Lung (tissue), 12 donors: ENCODE data around the gene TIMM50. TPM values are rescaled to one million over a fixed set of nuclear protein-coding genes. Genes with fewer than 3 reads are reported as not detected.

Experiments used
- ATAC-seq: fragments of 200-7000 bp; cut with Tn5 transposase; one replicate; pipeline ENCODE4 v1.9.1; 2020; ENCODE audit warnings: moderate number of reproducible peaks; ENCODE audit not compliant: insufficient read depth, low FRiP score
- DNase-seq, 3 donors: peaks; one replicate each; pipeline ENCODE4 v3.0.0-alpha.2; 2013 to 2017
- H3K27ac ChIP-seq, 2 donors: one replicate each; pipeline ENCODE4 v1.5.1; 2013; ENCODE audit warnings: mild to moderate bottlenecking in 2 of 2, moderate library complexity in 2 of 2, control low read depth in 1 of 2, inconsistent platforms in 1 of 2, low read depth in 1 of 2, low read length in 1 of 2
- H3K27me3 ChIP-seq, 3 donors: one replicate each; pipeline ENCODE4 v1.5.1; 2013; ENCODE audit warnings: low read length in 2 of 3; ENCODE audit not compliant: control insufficient read depth in 3 of 3, insufficient read depth in 3 of 3
- H3K36me3 ChIP-seq, 4 donors: one replicate each; pipeline ENCODE4 v1.5.1; 2013; ENCODE audit warnings: low read length in 4 of 4, mild to moderate bottlenecking in 1 of 4, moderate library complexity in 1 of 4; ENCODE audit not compliant: control insufficient read depth in 4 of 4, insufficient read depth in 4 of 4
- H3K4me1 ChIP-seq, 5 donors: one replicate each; pipeline ENCODE4 v1.5.1; 2013; ENCODE audit warnings: low read length in 5 of 5, mild to moderate bottlenecking in 2 of 5, moderate library complexity in 1 of 5; ENCODE audit not compliant: control insufficient read depth in 5 of 5, insufficient read depth in 5 of 5
- H3K4me3 ChIP-seq: one replicate; pipeline ENCODE4 v1.5.1; 2013; ENCODE audit warnings: mild to moderate bottlenecking, control low read depth, moderate library complexity
- H3K9ac ChIP-seq, 2 donors: one replicate each; pipeline ENCODE4 v1.5.1; 2013; ENCODE audit warnings: low read length in 2 of 2, control low read depth in 1 of 2; ENCODE audit not compliant: insufficient read depth in 1 of 2
- H3K9me3 ChIP-seq, 4 donors: one replicate each; pipeline ENCODE4 v1.5.1; 2013; ENCODE audit warnings: low read length in 3 of 4, mild to moderate bottlenecking in 1 of 4, moderate library complexity in 1 of 4; ENCODE audit not compliant: control insufficient read depth in 4 of 4, insufficient read depth in 3 of 4
- CTCF ChIP-seq: IDR thresholded peaks from 2 replicates; pipeline ENCODE4 v1.5.1; 2012; ENCODE audit warnings: mild to moderate bottlenecking; ENCODE audit errors: control extremely low read depth, extremely low read depth
- WGBS, 2 donors: extraction: QIAGEN DNeasy Blood & Tissue Kit; methylation state at CpG; one replicate each; pipeline ENCODE4 v1.1.7; 2013; 5-methylcytosine and 5-hydroxymethylcytosine counted together
- polyA plus RNA-seq, 2 donors: library from polyadenylated mRNA; stranded (reverse); fragments of 200-250 nt; gene quantifications; one replicate each; pipeline ENCODE4 v1.2.1, GENCODE V29; 2013
- total RNA-seq, 2 donors: library from RNA; depleted of rRNA in 1 of 2; stranded (reverse); fragments of >200 nt in 1 of 2; gene quantifications; one replicate each; pipeline ENCODE4 v1.2.1, GENCODE V29; 2014 to 2021
- donor health status: control.
- donor health status: control.
- donor health status: Bipolar disorder and iron deficiency.
- donor health status: healthy.
- donor health status: DM: yes; HTN: yes; CAD: no.

TIMM50 gene
- total and polyA plus RNA-seq, 4 donors, result 47.5 to 67.4 (median 53.7) TPM

- H3K4me1 ChIP-seq, result peaks cover 0 to 18% (median 3%) of the 10 kb centered on the region in 5 donors
- H3K9me3 ChIP-seq, result no peaks in the 10 kb centered on the region
- peak overlapping the region; percentile 96 to 98 for H3K27ac ChIP-seq
- ATAC-seq, result no peak
- no peaks in the 10 kb centered on the region for H3K27me3 ChIP-seq
- H3K9ac ChIP-seq, result peak overlapping the region; percentile 69 to 93
- WGBS, 2 donors, result 2 to 5% methylated on average over 10 of the region's 10 CpGs
- H3K4me3 ChIP-seq, result peak overlapping the region; percentile 74
- DNase-seq, result peak in 1 of 3 donors; percentile 26
- TF ChIP-seq CTCF, result no peak
- H3K36me3 ChIP-seq, result no peaks in the 10 kb centered on the region
These were observed 58.5 kb downstream of the TIMM50 start for GRCh38 chr19:39539165-39539517.

GRCh38 chr19:39539518-39540332 is 59.1 kb downstream of the TIMM50 start, which contains the start of gene EID2:
TSS of gene EID2 (minus strand) at chr19:39540161. CDS start at chr19:39540079, 82 bp downstream.
- Histone ChIP-seq H3K4me1 (peaks cover 0 to 19% (median 3%) of the 10 kb centered on the region in 5 donors), H3K27ac (peak within 1 kb of the TSS; percentile 96 to 98), H3K9me3 (no peaks in the 10 kb centered on the region), H3K9ac (peak within 1 kb of the TSS; percentile 70 to 93), H3K36me3 (no peaks in the 10 kb centered on the region), H3K4me3 (peak within 1 kb of the TSS; percentile 74), H3K27me3 (no peaks in the 10 kb centered on the region)
- TF ChIP-seq CTCF, result peak; percentile 80
- DNase-seq, result peak; percentile 95 to 97 (median 96)
- WGBS, 2 donors, result 0 to 1% methylated on average over 79 to 84 of the region's 84 CpGs
- ATAC-seq, result peak; percentile 98

- peak overlapping the region in 1 of 2 donors; percentile 96 for H3K27ac ChIP-seq
- no peaks in the 10 kb centered on the region for H3K36me3 ChIP-seq
- ATAC-seq, result no peak
- no peaks in the 10 kb centered on the region for H3K27me3 ChIP-seq
- WGBS, 2 donors, result 9 to 12% methylated on average over 10 of the region's 10 CpGs
- no peaks in the 10 kb centered on the region for H3K9me3 ChIP-seq
- H3K9ac ChIP-seq, result peak overlapping the region in 1 of 2 donors; percentile 29
- H3K4me3 ChIP-seq, result no peak overlapping the region
- no peak for TF ChIP-seq CTCF
- DNase-seq, result no peak
- peaks cover 0 to 19% (median 3%) of the 10 kb centered on the region in 5 donors for H3K4me1 ChIP-seq
These were observed 59.7 kb downstream of the TIMM50 start for GRCh38 chr19:39540333-39540673.

Other genes with a start within 250 kb of the TIMM50 start
- not detected for gene IFNL3, start 235.8 kb upstream of the TIMM50 start, total RNA-seq
- not detected for gene IFNL3, start 235.8 kb upstream of the TIMM50 start, polyA plus RNA-seq
- gene IFNL4, start 232.0 kb upstream of the TIMM50 start, total RNA-seq, result not detected
- not detected for gene IFNL4, start 232.0 kb upstream of the TIMM50 start, polyA plus RNA-seq
- not detected for gene IFNL2, start 212.4 kb upstream of the TIMM50 start, total RNA-seq
- not detected for gene IFNL2, start 212.4 kb upstream of the TIMM50 start, polyA plus RNA-seq
- gene IFNL1, start 184.4 kb upstream of the TIMM50 start, total RNA-seq, result not detected
- gene IFNL1, start 184.4 kb upstream of the TIMM50 start, polyA plus RNA-seq, result under 1 TPM in 1 of 2 donors, not detected in 1; 0.17 TPM
- gene LRFN1, start 160.0 kb upstream of the TIMM50 start, total RNA-seq, result 1 to 10 TPM; 1.6 to 2.2 TPM
- 1 to 10 TPM; 1.2 to 3.6 TPM for gene LRFN1, start 160.0 kb upstream of the TIMM50 start, polyA plus RNA-seq
- gene GMFG, start 144.8 kb upstream of the TIMM50 start, total RNA-seq, result 100 to 1,000 TPM in 1 of 2 donors, 10 to 100 TPM in 1; 38.4 to 110 TPM
- gene GMFG, start 144.8 kb upstream of the TIMM50 start, polyA plus RNA-seq, result 100 to 1,000 TPM; 192 to 317 TPM
- gene SAMD4B, start 138.4 kb upstream of the TIMM50 start, total RNA-seq, result 10 to 100 TPM; 77.6 to 91.1 TPM
- gene SAMD4B, start 138.4 kb upstream of the TIMM50 start, polyA plus RNA-seq, result 100 to 1,000 TPM in 1 of 2 donors, 10 to 100 TPM in 1; 82.5 to 103 TPM
- 10 to 100 TPM; 24.8 to 32.9 TPM for gene PAF1, start 89.7 kb upstream of the TIMM50 start, total RNA-seq
- 10 to 100 TPM; 35.1 to 41.8 TPM for gene PAF1, start 89.7 kb upstream of the TIMM50 start, polyA plus RNA-seq
- gene MED29, start 89.5 kb upstream of the TIMM50 start, total RNA-seq, result 10 to 100 TPM; 16.5 to 36.3 TPM
- gene MED29, start 89.5 kb upstream of the TIMM50 start, polyA plus RNA-seq, result 10 to 100 TPM; 29.4 to 36.8 TPM
- 100 to 1,000 TPM in 1 of 2 donors, 10 to 100 TPM in 1; 41.2 to 170 TPM for gene ZFP36, start 74.0 kb upstream of the TIMM50 start, total RNA-seq
- 100 to 1,000 TPM; 174 to 655 TPM for gene ZFP36, start 74.0 kb upstream of the TIMM50 start, polyA plus RNA-seq
- gene PLEKHG2, start 68.2 kb upstream of the TIMM50 start, total RNA-seq, result 10 to 100 TPM; 33.4 to 52.7 TPM
- gene PLEKHG2, start 68.2 kb upstream of the TIMM50 start, polyA plus RNA-seq, result 10 to 100 TPM; 15.5 to 20.9 TPM
- 1,000 to 10,000 TPM in 1 of 2 donors, 100 to 1,000 TPM in 1; 108 to 1,772 TPM for gene RPS16, start 44.9 kb upstream of the TIMM50 start, total RNA-seq
- 1,000 to 10,000 TPM; 2,468 to 3,242 TPM for gene RPS16, start 44.9 kb upstream of the TIMM50 start, polyA plus RNA-seq
- 100 to 1,000 TPM in 1 of 2 donors, 10 to 100 TPM in 1; 55.1 to 105 TPM for gene SUPT5H, start 35.3 kb upstream of the TIMM50 start, total RNA-seq
- gene SUPT5H, start 35.3 kb upstream of the TIMM50 start, polyA plus RNA-seq, result 100 to 1,000 TPM in 1 of 2 donors, 10 to 100 TPM in 1; 71.0 to 127 TPM
- gene DLL3, start 18.1 kb downstream of the TIMM50 start, total RNA-seq, result not detected
- gene DLL3, start 18.1 kb downstream of the TIMM50 start, polyA plus RNA-seq, result under 1 TPM in 1 of 2 donors, not detected in 1; 0.07 TPM
- gene SELENOV, start 34.3 kb downstream of the TIMM50 start, total RNA-seq, result not detected
- gene SELENOV, start 34.3 kb downstream of the TIMM50 start, polyA plus RNA-seq, result not detected
- gene EID2B, start 52.0 kb downstream of the TIMM50 start, total RNA-seq, result 1 to 10 TPM; 2.8 to 3.1 TPM
- gene EID2B, start 52.0 kb downstream of the TIMM50 start, polyA plus RNA-seq, result 1 to 10 TPM; 2.1 to 5.2 TPM
- 10 to 100 TPM; 11.8 to 13.1 TPM for gene EID2, start 59.3 kb downstream of the TIMM50 start, total RNA-seq
- 10 to 100 TPM; 10.4 to 20.2 TPM for gene EID2, start 59.3 kb downstream of the TIMM50 start, polyA plus RNA-seq
- not detected for gene LGALS13, start 121.7 kb downstream of the TIMM50 start, total RNA-seq
- gene LGALS13, start 121.7 kb downstream of the TIMM50 start, polyA plus RNA-seq, result not detected
- not detected for gene LGALS16, start 175.1 kb downstream of the TIMM50 start, total RNA-seq
- gene LGALS16, start 175.1 kb downstream of the TIMM50 start, polyA plus RNA-seq, result not detected
- gene LGALS14, start 223.6 kb downstream of the TIMM50 start, total RNA-seq, result not detected
- not detected for gene LGALS14, start 223.6 kb downstream of the TIMM50 start, polyA plus RNA-seq